ENCODE measurements around the gene HOXC10. TPM values are rescaled to one million over a fixed set of nuclear protein-coding genes. Genes with fewer than 3 reads are reported as not detected.

HOXC10 gene
- total RNA-seq, 1 donor from 2014 or later = not detected

- Mint-ChIP-seq H3K27ac (ENCODE audit: unreplicated experiment) (no peak overlapping the region), H3K4me3 (ENCODE audit: unreplicated experiment) (peak overlapping the region; percentile 68), H3K27me3 (ENCODE audit: unreplicated experiment) (peaks cover 97% of the 10 kb centered on the region), H3K9me3 (ENCODE audit: unreplicated experiment) (no peaks in the 10 kb centered on the region), H3K4me1 (ENCODE audit: unreplicated experiment) (peaks cover 15% of the 10 kb centered on the region), H3K36me3 (ENCODE audit: unreplicated experiment) (no peaks in the 10 kb centered on the region)
- TF ChIP-seq, protein P1, sequence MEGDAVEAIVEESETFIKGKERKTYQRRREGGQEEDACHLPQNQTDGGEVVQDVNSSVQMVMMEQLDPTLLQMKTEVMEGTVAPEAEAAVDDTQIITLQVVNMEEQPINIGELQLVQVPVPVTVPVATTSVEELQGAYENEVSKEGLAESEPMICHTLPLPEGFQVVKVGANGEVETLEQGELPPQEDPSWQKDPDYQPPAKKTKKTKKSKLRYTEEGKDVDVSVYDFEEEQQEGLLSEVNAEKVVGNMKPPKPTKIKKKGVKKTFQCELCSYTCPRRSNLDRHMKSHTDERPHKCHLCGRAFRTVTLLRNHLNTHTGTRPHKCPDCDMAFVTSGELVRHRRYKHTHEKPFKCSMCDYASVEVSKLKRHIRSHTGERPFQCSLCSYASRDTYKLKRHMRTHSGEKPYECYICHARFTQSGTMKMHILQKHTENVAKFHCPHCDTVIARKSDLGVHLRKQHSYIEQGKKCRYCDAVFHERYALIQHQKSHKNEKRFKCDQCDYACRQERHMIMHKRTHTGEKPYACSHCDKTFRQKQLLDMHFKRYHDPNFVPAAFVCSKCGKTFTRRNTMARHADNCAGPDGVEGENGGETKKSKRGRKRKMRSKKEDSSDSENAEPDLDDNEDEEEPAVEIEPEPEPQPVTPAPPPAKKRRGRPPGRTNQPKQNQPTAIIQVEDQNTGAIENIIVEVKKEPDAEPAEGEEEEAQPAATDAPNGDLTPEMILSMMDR (IDR thresholded peaks at IDR 0.05) = no peak
- DNase-seq (ENCODE audit: extremely low spot score, unreplicated experiment) = no peak
Measured at GRCh38 chr12:53966385-53967133, 18.4 kb upstream of the HOXC10 start.

GRCh38 chr12:53967421-53967925 is 17.5 kb upstream of the HOXC10 start:
- TF ChIP-seq, protein P1 (IDR thresholded peaks at IDR 0.05) = no peak
- H3K9me3 Mint-ChIP-seq (ENCODE audit: unreplicated experiment) = no peaks in the 10 kb centered on the region
- no peak overlapping the region for H3K4me3 Mint-ChIP-seq (ENCODE audit: unreplicated experiment)
- peaks cover 15% of the 10 kb centered on the region for H3K4me1 Mint-ChIP-seq (ENCODE audit: unreplicated experiment)
- H3K36me3 Mint-ChIP-seq (ENCODE audit: unreplicated experiment) = no peaks in the 10 kb centered on the region
- no peak for DNase-seq (ENCODE audit: extremely low spot score, unreplicated experiment)
- peaks cover 99% of the 10 kb centered on the region for H3K27me3 Mint-ChIP-seq (ENCODE audit: unreplicated experiment)
- H3K27ac Mint-ChIP-seq (ENCODE audit: unreplicated experiment) = no peak overlapping the region

- H3K9me3 Mint-ChIP-seq (ENCODE audit: unreplicated experiment) = no peaks in the 10 kb centered on the region
- peaks cover 19% of the 10 kb centered on the region for H3K4me1 Mint-ChIP-seq (ENCODE audit: unreplicated experiment)
- H3K27ac Mint-ChIP-seq (ENCODE audit: unreplicated experiment) = no peak overlapping the region
- no peaks in the 10 kb centered on the region for H3K36me3 Mint-ChIP-seq (ENCODE audit: unreplicated experiment)
- TF ChIP-seq, protein P1 (IDR thresholded peaks at IDR 0.05) = no peak
- H3K4me3 Mint-ChIP-seq (ENCODE audit: unreplicated experiment) = no peak overlapping the region
- peaks cover 99% of the 10 kb centered on the region for H3K27me3 Mint-ChIP-seq (ENCODE audit: unreplicated experiment)
- DNase-seq (ENCODE audit: extremely low spot score, unreplicated experiment) = no peak
Measured at GRCh38 chr12:53968214-53969127, 16.5 kb upstream of the HOXC10 start.

GRCh38 chr12:53969588-53970259 is 15.2 kb upstream of the HOXC10 start:
- H3K4me3 Mint-ChIP-seq (ENCODE audit: unreplicated experiment) = no peak overlapping the region
- H3K4me1 Mint-ChIP-seq (ENCODE audit: unreplicated experiment) = peaks cover 20% of the 10 kb centered on the region
- H3K9me3 Mint-ChIP-seq (ENCODE audit: unreplicated experiment) = no peaks in the 10 kb centered on the region
- no peak for DNase-seq (ENCODE audit: extremely low spot score, unreplicated experiment)
- no peaks in the 10 kb centered on the region for H3K36me3 Mint-ChIP-seq (ENCODE audit: unreplicated experiment)
- TF ChIP-seq, protein P1 (IDR thresholded peaks at IDR 0.05) = no peak
- no peak overlapping the region for H3K27ac Mint-ChIP-seq (ENCODE audit: unreplicated experiment)
- H3K27me3 Mint-ChIP-seq (ENCODE audit: unreplicated experiment) = peaks cover 93% of the 10 kb centered on the region

Data from osteocyte (in vitro differentiated cells).